Mesenchymal stem cell (in vitro differentiated cells and primary cell): Measurements from ENCODE around the gene BCL2L1.

Source experiments
- DNase-seq: peaks from one replicate; pipeline ENCODE4 v3.0.0-alpha.2; 2013
- H2AFZ ChIP-seq: one replicate; pipeline ENCODE4 v1.6.1; 2013; ENCODE audit warnings: low read depth, mild to moderate bottlenecking, control low read depth, inconsistent platforms, low read length, moderate library complexity
- H2AK5ac ChIP-seq: 2 replicates; pipeline ENCODE4 v1.6.1; 2013; ENCODE audit warnings: low read length, moderate library complexity, mild to moderate bottlenecking, inconsistent platforms; ENCODE audit not compliant: severe bottlenecking
- H2BK120ac ChIP-seq: one replicate; pipeline ENCODE4 v1.6.1; 2013; ENCODE audit warnings: low read depth, mild to moderate bottlenecking, inconsistent platforms, low read length, moderate library complexity
- H2BK12ac ChIP-seq, 2 experiments: one replicate each; pipeline ENCODE4 v1.6.1; 2013; ENCODE audit warnings: inconsistent platforms in 2 of 2, low read length in 2 of 2, mild to moderate bottlenecking in 2 of 2, moderate library complexity in 2 of 2, control low read depth in 1 of 2
- H2BK15ac ChIP-seq: one replicate; pipeline ENCODE4 v1.6.1; 2013; ENCODE audit warnings: mild to moderate bottlenecking, low read depth, inconsistent platforms; ENCODE audit not compliant: poor library complexity, severe bottlenecking
- H2BK5ac ChIP-seq: 2 replicates; pipeline ENCODE4 v1.6.1; 2013; ENCODE audit warnings: low read depth, mild to moderate bottlenecking, low read length, control low read depth, inconsistent platforms; ENCODE audit not compliant: poor library complexity, severe bottlenecking
- H3K14ac ChIP-seq, 2 experiments: one replicate each; pipeline ENCODE4 v1.6.1; 2013; ENCODE audit warnings: inconsistent platforms in 2 of 2, low read length in 2 of 2, control low read depth in 1 of 2, mild to moderate bottlenecking in 1 of 2, moderate library complexity in 1 of 2
- H3K18ac ChIP-seq, 2 experiments: one replicate each; pipeline ENCODE4 v1.6.1; 2013; ENCODE audit warnings: inconsistent platforms in 2 of 2, low read length in 2 of 2, control low read depth in 1 of 2, low read depth in 1 of 2, mild to moderate bottlenecking in 1 of 2
- H3K23ac ChIP-seq, 2 experiments: one replicate each; pipeline ENCODE4 v1.6.1; 2013; ENCODE audit warnings: inconsistent platforms in 2 of 2, low read length in 2 of 2, mild to moderate bottlenecking in 2 of 2, moderate library complexity in 2 of 2, control low read depth in 1 of 2
- H3K27ac ChIP-seq: 2 replicates; pipeline ENCODE4 v1.5.1; 2013; ENCODE audit warnings: mild to moderate bottlenecking, moderate library complexity, low read length, control low read depth, inconsistent platforms; ENCODE audit not compliant: poor library complexity, severe bottlenecking
- H3K27me3 ChIP-seq, 2 experiments: 2 replicates each; pipeline versions ENCODE4 v1.6.1 to v1.7.0; 2013; ENCODE audit warnings: low read length in 2 of 2, mild to moderate bottlenecking in 2 of 2, moderate library complexity in 2 of 2, control low read depth in 1 of 2, inconsistent platforms in 1 of 2; ENCODE audit not compliant: control insufficient read depth in 1 of 2, insufficient read depth in 1 of 2
- H3K36me3 ChIP-seq, 2 experiments: 2 replicates each; pipeline versions ENCODE4 v1.6.1 to v1.7.0; 2013; ENCODE audit warnings: low read length in 2 of 2, control low read depth in 1 of 2, inconsistent platforms in 1 of 2, low read depth in 1 of 2, mild to moderate bottlenecking in 1 of 2; ENCODE audit not compliant: insufficient read depth in 2 of 2, control insufficient read depth in 1 of 2
- H3K4ac ChIP-seq, 2 experiments: one replicate each; pipeline ENCODE4 v1.6.1; 2013; ENCODE audit warnings: inconsistent platforms in 2 of 2, low read length in 2 of 2, mild to moderate bottlenecking in 2 of 2, moderate library complexity in 2 of 2, control low read depth in 1 of 2, low read depth in 1 of 2
- H3K4me1 ChIP-seq: 2 replicates; pipeline ENCODE4 v1.6.1; 2013; ENCODE audit warnings: low read depth, low read length, control low read depth; ENCODE audit not compliant: control insufficient read depth, insufficient read depth
- H3K4me2 ChIP-seq: 2 replicates; pipeline ENCODE4 v1.6.1; 2013; ENCODE audit warnings: low read length, mild to moderate bottlenecking, inconsistent platforms; ENCODE audit not compliant: poor library complexity, severe bottlenecking
- H3K4me3 ChIP-seq, 2 experiments: 2 replicates each; pipeline versions ENCODE4 v1.5.1 to v1.7.0; 2013; ENCODE audit warnings: low read length in 2 of 2, mild to moderate bottlenecking in 2 of 2, control low read depth in 1 of 2, low read depth in 1 of 2; ENCODE audit not compliant: insufficient read depth in 1 of 2
- H3K79me1 ChIP-seq: replicated peaks from 2 replicates; pipeline ENCODE4 v1.6.1; 2013; ENCODE audit warnings: mild to moderate bottlenecking, control low read depth, low read length, inconsistent platforms; ENCODE audit not compliant: poor library complexity, severe bottlenecking
- H3K9ac ChIP-seq: 2 replicates; pipeline ENCODE4 v1.7.0; 2013; ENCODE audit warnings: mild to moderate bottlenecking, low read length, moderate library complexity
- H3K9me3 ChIP-seq: 2 replicates; pipeline ENCODE4 v1.7.0; 2013; ENCODE audit warnings: mild to moderate bottlenecking, low read length; ENCODE audit not compliant: control insufficient read depth
- H4K8ac ChIP-seq: one replicate; pipeline ENCODE4 v1.6.1; 2013; ENCODE audit warnings: inconsistent platforms, mild to moderate bottlenecking, low read length, moderate library complexity
- H4K91ac ChIP-seq: one replicate; pipeline ENCODE4 v1.6.1; 2013; ENCODE audit warnings: mild to moderate bottlenecking, low read length, inconsistent platforms
- WGBS: methylation state at CpG from one replicate; pipeline ENCODE4 v1.1.7; 2013; ENCODE audit warnings: mixed read lengths; 5-methylcytosine and 5-hydroxymethylcytosine counted together

Gene BCL2L1

DNA sequence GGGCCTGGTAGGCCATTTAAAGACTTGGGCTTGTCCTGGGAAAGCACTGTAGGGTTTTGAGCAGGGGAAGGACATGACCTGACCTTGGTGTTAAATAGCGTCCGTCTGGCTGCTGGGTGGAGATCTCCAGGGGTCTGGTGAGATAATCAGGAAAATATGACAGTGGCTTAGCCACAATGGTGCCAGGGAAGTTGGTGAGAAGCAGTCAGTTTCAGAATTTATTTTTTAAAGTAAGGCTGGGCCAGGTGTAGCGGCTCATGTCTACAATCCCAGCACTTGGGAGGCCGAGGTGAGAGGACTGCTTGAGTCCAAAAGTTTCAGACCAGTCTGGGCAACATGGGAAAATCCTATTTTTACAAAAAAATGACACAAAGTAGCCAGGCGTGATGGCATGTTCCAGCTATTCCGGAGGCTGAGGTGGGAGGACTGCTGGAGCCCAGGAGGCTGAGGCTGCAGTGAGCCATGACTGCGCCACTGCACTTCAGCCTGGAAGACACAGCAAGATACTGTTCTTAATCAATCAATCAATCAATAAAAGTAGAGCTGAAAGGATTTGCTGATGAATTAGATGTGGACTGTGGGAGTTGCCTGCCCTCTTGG is 41.4 kb downstream of the BCL2L1 start:
- no peak for DNase-seq
- H2BK15ac ChIP-seq: no peak overlapping the region

DNA sequence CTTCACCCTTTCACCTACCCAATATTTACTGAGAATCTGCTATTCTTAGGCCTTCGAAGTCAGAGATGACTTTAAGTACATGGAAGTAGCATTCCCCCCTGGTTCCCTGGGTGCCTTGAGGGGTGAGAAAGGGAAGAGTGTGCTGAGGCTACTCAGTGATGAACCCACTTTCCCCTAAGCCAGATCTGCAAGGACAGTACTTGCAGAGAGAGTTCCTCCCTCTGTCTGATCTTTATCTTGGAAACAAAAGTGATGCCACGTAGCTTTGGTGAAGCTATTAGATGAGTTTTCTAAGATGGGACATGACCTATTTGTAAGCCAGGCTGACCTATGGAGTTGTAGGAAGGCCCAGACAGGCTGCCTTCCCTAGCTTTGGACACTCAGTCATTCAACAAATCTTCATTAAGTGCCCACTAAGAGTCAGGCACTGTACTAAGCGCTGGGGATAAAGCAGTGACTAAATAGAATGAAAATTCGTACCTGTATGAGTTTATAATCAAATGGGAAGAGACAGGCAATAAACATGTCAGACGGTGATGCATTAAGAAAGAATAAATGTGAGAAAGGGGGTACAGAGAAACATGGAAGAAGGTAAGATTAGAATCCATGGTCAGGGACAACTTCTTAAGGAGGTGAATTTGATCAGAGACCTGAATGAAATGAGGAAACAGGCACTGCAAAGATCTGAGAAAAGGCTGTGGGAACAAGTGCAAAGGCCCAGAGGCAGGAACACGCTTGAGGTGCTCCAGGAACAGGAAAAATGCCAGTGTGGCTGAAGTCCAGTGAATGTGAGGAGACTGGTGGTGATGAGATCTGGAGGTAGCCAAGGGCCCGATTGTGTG is 42.2 kb downstream of the BCL2L1 start:
- H2AK5ac ChIP-seq: peak overlapping the region; percentile 46
- H3K18ac ChIP-seq: peak overlapping the region; percentile 4 to 64
- no peak overlapping the region for H3K4me3 ChIP-seq
- H3K27me3 ChIP-seq: no peaks in the 10 kb centered on the region
- no peaks in the 10 kb centered on the region for H3K9me3 ChIP-seq
- peak overlapping the region; percentile 5 for H4K8ac ChIP-seq
- no peak overlapping the region for H2BK120ac ChIP-seq
- peak overlapping the region in 1 of 2 experiments; percentile 65 for H2BK12ac ChIP-seq
- peaks cover 62 to 84% of the 10 kb centered on the region in 2 experiments for H3K36me3 ChIP-seq
- H3K79me1 ChIP-seq: no peaks in the 10 kb centered on the region
- no peak overlapping the region for H2BK15ac ChIP-seq
- H3K4me2 ChIP-seq: no peak overlapping the region
- peak overlapping the region in 1 of 2 experiments; percentile 51 for H3K23ac ChIP-seq
- H3K4me1 ChIP-seq: peaks cover 49% of the 10 kb centered on the region
- DNase-seq: no peak
- no peak overlapping the region for H2AFZ ChIP-seq
- H4K91ac ChIP-seq: no peak overlapping the region
- no peak overlapping the region for H3K9ac ChIP-seq
- H3K14ac ChIP-seq: no peak overlapping the region
- peak overlapping the region; percentile 41 for H3K27ac ChIP-seq
- WGBS: 89% methylated on average over 7 of the region's 7 CpGs
- no peak overlapping the region for H2BK5ac ChIP-seq
- no peak overlapping the region for H3K4ac ChIP-seq

More for the DNA sequence above, 41.4 kb downstream of the BCL2L1 start:
- no peak overlapping the region for H3K4me3 ChIP-seq
- no peak overlapping the region for H3K4me2 ChIP-seq
- no peaks in the 10 kb centered on the region for H3K27me3 ChIP-seq
- no peak overlapping the region for H2AFZ ChIP-seq
- H2BK120ac ChIP-seq: no peak overlapping the region
- H3K27ac ChIP-seq: peak overlapping the region; percentile 46
- no peak overlapping the region for H3K4ac ChIP-seq
- no peak overlapping the region for H4K8ac ChIP-seq
- H3K14ac ChIP-seq: no peak overlapping the region
- H3K18ac ChIP-seq: peak overlapping the region; percentile 4 to 64
- H4K91ac ChIP-seq: no peak overlapping the region
- peak overlapping the region in 1 of 2 experiments; percentile 65 for H2BK12ac ChIP-seq
- no peaks in the 10 kb centered on the region for H3K79me1 ChIP-seq
- WGBS: 93% methylated on average over 7 of the region's 7 CpGs
- H2AK5ac ChIP-seq: peak overlapping the region; percentile 46
- peaks cover 47% of the 10 kb centered on the region for H3K4me1 ChIP-seq
- no peak overlapping the region for H3K9ac ChIP-seq
- no peaks in the 10 kb centered on the region for H3K9me3 ChIP-seq
- H3K23ac ChIP-seq: peak overlapping the region in 1 of 2 experiments; percentile 51
- no peak overlapping the region for H2BK5ac ChIP-seq
- H3K36me3 ChIP-seq: peaks cover 56 to 88% of the 10 kb centered on the region in 2 experiments

DNA sequence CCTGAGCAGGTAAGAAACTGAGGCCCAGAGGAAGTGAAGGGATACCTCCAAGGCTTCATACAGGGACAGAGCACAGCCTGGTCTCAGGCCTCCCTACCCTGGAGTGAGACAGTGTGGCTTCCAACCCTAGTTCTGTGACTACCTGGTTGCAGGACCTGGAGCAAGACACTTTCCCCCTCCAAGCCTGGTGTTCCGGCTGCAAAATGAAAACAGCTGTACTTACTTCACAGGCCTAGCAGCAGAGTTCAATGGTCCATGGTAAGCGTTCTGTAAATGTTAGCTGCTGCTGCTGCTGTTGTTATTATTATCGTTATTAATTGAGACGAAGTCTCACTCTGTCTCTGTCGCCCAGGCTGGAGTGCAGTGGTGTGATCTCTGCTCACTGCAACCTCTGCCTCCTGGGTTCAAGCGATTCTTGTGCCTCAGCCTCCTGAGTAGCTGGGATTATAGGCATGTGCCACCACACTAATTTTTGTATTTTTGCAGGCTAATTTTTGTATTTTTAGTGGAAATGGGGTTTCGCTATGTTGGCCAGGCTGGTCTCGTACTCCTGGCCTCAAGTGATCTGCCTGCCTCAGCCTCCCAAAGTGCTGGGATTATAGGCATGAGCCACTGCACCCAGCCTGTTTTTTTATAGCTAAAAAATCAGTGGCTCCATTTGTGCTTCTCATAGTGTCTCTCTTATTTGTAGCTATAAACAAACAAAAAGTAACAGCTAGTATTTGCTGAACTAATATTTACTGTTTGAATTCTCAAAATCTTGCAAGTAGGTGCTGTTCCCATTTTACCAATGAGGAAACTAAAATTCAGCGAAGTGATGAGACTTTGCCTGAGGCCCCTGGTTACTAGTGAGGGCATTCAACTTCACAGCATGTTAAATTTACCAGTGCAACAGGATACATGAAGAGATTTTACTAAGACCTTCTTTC is 43.0 kb downstream of the BCL2L1 start:
- H3K4ac ChIP-seq: peak overlapping the region; percentile 44 to 86
- no peak overlapping the region for H3K4me3 ChIP-seq
- no peak overlapping the region for H2AFZ ChIP-seq
- no peak overlapping the region for H3K14ac ChIP-seq
- peak overlapping the region; percentile 34 for H3K9ac ChIP-seq
- H3K27ac ChIP-seq: peak overlapping the region; percentile 70
- H3K18ac ChIP-seq: peak overlapping the region; percentile 23 to 86
- no peak overlapping the region for H2BK15ac ChIP-seq
- peak overlapping the region; percentile 81 for H4K91ac ChIP-seq
- no peak overlapping the region for H3K4me2 ChIP-seq
- H2AK5ac ChIP-seq: peak overlapping the region; percentile 83
- H3K36me3 ChIP-seq: peaks cover 70 to 86% of the 10 kb centered on the region in 2 experiments
- no peaks in the 10 kb centered on the region for H3K9me3 ChIP-seq
- peak overlapping the region; percentile 3 for H2BK5ac ChIP-seq
- H4K8ac ChIP-seq: peak overlapping the region; percentile 45
- H3K4me1 ChIP-seq: peaks cover 54% of the 10 kb centered on the region
- H2BK12ac ChIP-seq: peak overlapping the region; percentile 7 to 60
- no peaks in the 10 kb centered on the region for H3K79me1 ChIP-seq
- H3K27me3 ChIP-seq: no peaks in the 10 kb centered on the region
- peak overlapping the region; percentile 65 for H2BK120ac ChIP-seq
- H3K23ac ChIP-seq: peak overlapping the region in 1 of 2 experiments; percentile 76
- whole genome bisulfite sequencing: 94% methylated on average over 9 of the region's 9 CpGs
- DNase-seq: no peak
